Liver (tissue), 9 donors: ENCODE results near the gene ATG5. TPM values are rescaled to one million over a fixed set of nuclear protein-coding genes. Genes with fewer than 3 reads are reported as not detected.

Experiments used
- DNase-seq: peaks from one replicate; pipeline ENCODE4 v3.0.0-alpha.2; 2017; ENCODE audit warnings: low spot score
- H3K27ac ChIP-seq, 2 donors: one replicate each; pipeline ENCODE4 v1.7.0; 2013; ENCODE audit warnings: inconsistent platforms in 2 of 2, low read length in 2 of 2, control low read depth in 1 of 2, low read depth in 1 of 2, mild to moderate bottlenecking in 1 of 2
- H3K27me3 ChIP-seq, 4 donors: one replicate each; pipeline versions ENCODE4 v1.6.1 to v1.7.0; 2013; ENCODE audit warnings: low read length in 3 of 4, inconsistent platforms in 1 of 4, mild to moderate bottlenecking in 1 of 4, moderate library complexity in 1 of 4; ENCODE audit not compliant: control insufficient read depth in 4 of 4, insufficient read depth in 4 of 4
- H3K36me3 ChIP-seq, 4 donors: one replicate each; pipeline versions ENCODE4 v1.6.1 to v1.7.0; 2013; ENCODE audit warnings: low read length in 3 of 4, mild to moderate bottlenecking in 3 of 4, low read depth in 1 of 4, moderate library complexity in 1 of 4; ENCODE audit not compliant: control insufficient read depth in 4 of 4, insufficient read depth in 3 of 4
- H3K4me1 ChIP-seq, 4 donors: one replicate each; pipeline versions ENCODE4 v1.6.1 to v1.7.0; 2013; ENCODE audit warnings: low read length in 3 of 4, mild to moderate bottlenecking in 3 of 4, moderate library complexity in 1 of 4; ENCODE audit not compliant: control insufficient read depth in 4 of 4, insufficient read depth in 4 of 4
- H3K4me3 ChIP-seq, 3 donors: one replicate each; pipeline versions ENCODE4 v1.6.1 to v1.7.0; 2013; ENCODE audit warnings: low read length in 3 of 3, control low read depth in 1 of 3, low read depth in 1 of 3, mild to moderate bottlenecking in 1 of 3
- H3K9ac ChIP-seq, 2 donors: one replicate each; pipeline ENCODE4 v1.7.0; 2013; ENCODE audit warnings: low read length in 2 of 2, mild to moderate bottlenecking in 2 of 2, moderate library complexity in 2 of 2, control low read depth in 1 of 2, low read depth in 1 of 2
- H3K9me3 ChIP-seq, 4 donors: one replicate each; pipeline versions ENCODE4 v1.6.1 to v1.7.0; 2013; ENCODE audit warnings: low read length in 3 of 4; ENCODE audit not compliant: control insufficient read depth in 4 of 4
- ATF3 ChIP-seq: IDR thresholded peaks from 2 replicates; pipeline ENCODE4 v1.6.1; 2016; ENCODE audit warnings: antibody characterized with exemption
- CTCF ChIP-seq: fragments of 150-350 bp; IDR thresholded peaks from 2 replicates; pipeline ENCODE4 v1.5.1; 2017; ENCODE audit warnings: improper control_type of control experiment, low read depth, low read length; ENCODE audit not compliant: missing input control
- FOXA1 ChIP-seq: IDR thresholded peaks from 2 replicates; pipeline ENCODE4 v1.6.1; 2016; ENCODE audit warnings: antibody characterized with exemption
- FOXA2 ChIP-seq: IDR thresholded peaks from 2 replicates; pipeline ENCODE4 v1.6.1; 2016; ENCODE audit warnings: antibody characterized with exemption
- GABPA ChIP-seq, 2 donors: IDR thresholded peaks in 1 of 2; conservative IDR thresholded peaks in 1 of 2; 2 replicates each; pipeline ENCODE4 v1.6.1; 2016; ENCODE audit warnings: antibody characterized with exemption in 2 of 2, mild to moderate bottlenecking in 1 of 2, moderate library complexity in 1 of 2
- HNF4A ChIP-seq, 2 donors: conservative IDR thresholded peaks; 2 replicates each; pipeline ENCODE4 v1.6.1; 2016; ENCODE audit warnings: antibody characterized with exemption in 2 of 2, mild to moderate bottlenecking in 2 of 2
- HNF4G ChIP-seq: IDR thresholded peaks from 2 replicates; pipeline ENCODE4 v1.6.1; 2016; ENCODE audit warnings: antibody characterized with exemption
- MAX ChIP-seq: IDR thresholded peaks from 2 replicates; pipeline ENCODE4 v1.6.1; 2016; ENCODE audit warnings: antibody characterized with exemption
- NR2F2 ChIP-seq: IDR thresholded peaks from 2 replicates; pipeline ENCODE4 v1.6.1; 2016; ENCODE audit warnings: antibody characterized with exemption
- REST ChIP-seq: IDR thresholded peaks from 2 replicates; pipeline ENCODE4 v1.6.1; 2016; ENCODE audit warnings: antibody characterized with exemption, mild to moderate bottlenecking
- RXRA ChIP-seq, 2 donors: IDR thresholded peaks; 2 replicates each; pipeline ENCODE4 v1.6.1; 2017 to 2018; ENCODE audit warnings: antibody characterized with exemption in 2 of 2, mild to moderate bottlenecking in 1 of 2
- SP1 ChIP-seq: IDR thresholded peaks from 2 replicates; pipeline ENCODE4 v1.6.1; 2018; ENCODE audit warnings: antibody characterized with exemption, mild to moderate bottlenecking
- TAF1 ChIP-seq: conservative IDR thresholded peaks from 2 replicates; pipeline ENCODE4 v1.6.1; 2016; ENCODE audit warnings: antibody characterized with exemption, mild to moderate bottlenecking
- YY1 ChIP-seq: IDR thresholded peaks from 2 replicates; pipeline ENCODE4 v1.6.1; 2016; ENCODE audit warnings: antibody characterized with exemption, mild to moderate bottlenecking
- ZBTB33 ChIP-seq: IDR thresholded peaks from 2 replicates; pipeline ENCODE4 v1.6.1; 2016; ENCODE audit warnings: antibody characterized with exemption
- WGBS: extraction: QIAGEN DNeasy Blood & Tissue Kit; methylation state at CpG from one replicate; pipeline ENCODE4 v1.1.7; 2013; 5-methylcytosine and 5-hydroxymethylcytosine counted together
- polyA plus RNA-seq, 2 donors: library from polyadenylated mRNA; stranded (reverse) in 1 of 2; unstranded in 1 of 2; fragments of 200-250 nt in 1 of 2; fragments of >200 nt in 1 of 2; fragmentation: Nextera tagmentation in 1 of 2; extraction: Ambion mirVana in 1 of 2; gene quantifications; one replicate each; pipeline versions ENCODE4 v1.2.1 to v1.2.3, GENCODE V29; 2013 to 2015
- total RNA-seq, 2 donors: library from RNA; depleted of rRNA; stranded (reverse); fragments of >200 nt; gene quantifications; one replicate each; pipeline ENCODE4 v1.2.3, GENCODE V29; 2014
- donor health status: healthy.
- donor health status: healthy.
- donor health status: healthy.
- donor health status: healthy.
- donor health status: healthy.

Gene ATG5
- total and polyA plus RNA-seq, 4 donors = 10.0 to 25.7 (median 19.7) TPM

GRCh38 chr6:106214531-106214930, 111.0 kb downstream of the ATG5 start:
- no peaks in the 10 kb centered on the region for H3K27me3 ChIP-seq
- TF ChIP-seq FOXA2 (no peak), REST (no peak), HNF4A (conservative IDR thresholded peaks at IDR 0.05) (no peak), ZBTB33 (no peak), YY1 (no peak), FOXA1 (no peak), CTCF (no peak), SP1 (no peak), GABPA (IDR thresholded peaks at IDR 0.05 in 1 of 2, conservative IDR thresholded peaks at IDR 0.05 in 1 of 2) (no peak)
- no peak overlapping the region for H3K9ac ChIP-seq
- DNase-seq = no peak
- H3K4me1 ChIP-seq = no peaks in the 10 kb centered on the region
- H3K9me3 ChIP-seq = no peaks in the 10 kb centered on the region
- no peak overlapping the region for H3K4me3 ChIP-seq
- H3K27ac ChIP-seq = no peak overlapping the region
- WGBS = 82% methylated on average over 4 of the region's 4 CpGs
- no peaks in the 10 kb centered on the region for H3K36me3 ChIP-seq

- Histone ChIP-seq H3K4me1 (no peaks in the 10 kb centered on the region), H3K9me3 (no peaks in the 10 kb centered on the region), H3K9ac (no peak overlapping the region), H3K36me3 (no peaks in the 10 kb centered on the region), H3K27ac (no peak overlapping the region), H3K27me3 (no peaks in the 10 kb centered on the region), H3K4me3 (no peak overlapping the region)
- WGBS = 97% methylated on average over 2 of the region's 2 CpGs
- DNase-seq = no peak
- no peak for TF ChIP-seq FOXA1
- TF ChIP-seq HNF4G = no peak
- TF ChIP-seq MAX = no peak
- TF ChIP-seq SP1 = no peak
- TF ChIP-seq ATF3 = no peak
- no peak for TF ChIP-seq FOXA2
- TF ChIP-seq TAF1 = no peak
- TF ChIP-seq RXRA (IDR thresholded peaks at IDR 0.05) = no peak
- TF ChIP-seq NR2F2 = no peak
- no peak for TF ChIP-seq HNF4A (conservative IDR thresholded peaks at IDR 0.05)
- no peak for TF ChIP-seq REST
These were observed 111.8 kb downstream of the ATG5 start for GRCh38 chr6:106213660-106214289.
